GM21528 (cell line): ENCODE measurements around the gene ZNF532.

Source experiments
- ATAC-seq: cut with Tn5 transposase; IDR thresholded peaks from one replicate; pipeline ENCODE4 v1.9.1; 2021; ENCODE audit warnings: mild to moderate bottlenecking, moderate library complexity; ENCODE audit not compliant: unreplicated experiment, low FRiP score

The ZNF532 gene

GRCh38 chr18:59026831-59027410 lies 162.2 kb downstream of the ZNF532 start:
- ATAC-seq: no peak

- no peak for ATAC-seq
Measured at GRCh38 chr18:59029663-59030429, 165.2 kb downstream of the ZNF532 start.

- no peak for ATAC-seq
Measured at GRCh38 chr18:59032308-59032707, 167.6 kb downstream of the ZNF532 start.

DNA sequence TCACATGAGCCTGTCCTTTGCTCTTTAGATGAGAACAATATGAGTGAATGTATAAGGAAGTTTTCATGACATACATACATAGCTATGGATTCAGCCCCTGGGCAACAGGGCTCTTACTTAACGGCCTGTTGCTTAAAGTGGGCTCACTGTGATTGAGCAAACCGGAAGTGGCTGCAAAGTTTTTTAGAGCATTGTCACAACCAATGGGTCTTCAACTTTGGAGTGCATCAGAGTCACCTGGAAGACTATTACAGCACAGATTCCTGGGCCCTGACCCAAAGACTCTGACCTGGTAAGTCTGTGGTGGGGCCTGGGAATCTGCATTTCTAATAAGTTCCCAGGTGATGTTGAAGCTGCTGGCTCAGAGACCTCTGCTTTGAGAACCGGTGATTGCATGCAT lies 168.7 kb downstream of the ZNF532 start:
- no peak for ATAC-seq

- no peak for ATAC-seq
Measured at GRCh38 chr18:59033974-59034373, 169.3 kb downstream of the ZNF532 start.

DNA sequence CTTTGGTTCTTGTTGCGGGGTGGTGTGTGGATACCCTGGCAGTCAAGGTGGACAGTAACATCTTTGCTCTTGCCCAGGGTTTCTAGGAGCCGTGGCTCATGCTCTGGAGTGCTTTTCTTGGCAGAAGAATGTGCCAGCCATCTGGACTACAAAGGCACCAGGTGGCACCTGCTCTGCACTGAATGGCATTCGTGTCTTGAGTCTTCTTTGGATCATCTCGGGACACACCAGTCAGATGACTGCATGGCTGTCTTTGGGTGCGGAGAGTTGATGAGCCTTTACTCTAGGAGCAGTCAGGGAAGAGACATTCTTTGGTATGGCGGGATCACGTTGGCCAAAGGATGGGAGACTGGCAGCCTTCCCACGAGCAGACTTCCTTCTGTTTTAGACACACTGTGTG lies 170.9 kb downstream of the ZNF532 start:
- no peak for ATAC-seq
